Raji (cell line): ENCODE data around the gene CNIH2.

ENCODE experiments used
- POLR2A ChIP-seq: IDR thresholded peaks from 2 replicates; pipeline ENCODE4 v1.6.1; 2011; ENCODE audit warnings: low read depth, low read length, control low read depth; ENCODE audit not compliant: insufficient read depth

CNIH2 gene

GRCh38 chr11:66282468-66283455 lies 4.8 kb downstream of the CNIH2 start:
- TF ChIP-seq POLR2A = peak; percentile 62

DNA sequence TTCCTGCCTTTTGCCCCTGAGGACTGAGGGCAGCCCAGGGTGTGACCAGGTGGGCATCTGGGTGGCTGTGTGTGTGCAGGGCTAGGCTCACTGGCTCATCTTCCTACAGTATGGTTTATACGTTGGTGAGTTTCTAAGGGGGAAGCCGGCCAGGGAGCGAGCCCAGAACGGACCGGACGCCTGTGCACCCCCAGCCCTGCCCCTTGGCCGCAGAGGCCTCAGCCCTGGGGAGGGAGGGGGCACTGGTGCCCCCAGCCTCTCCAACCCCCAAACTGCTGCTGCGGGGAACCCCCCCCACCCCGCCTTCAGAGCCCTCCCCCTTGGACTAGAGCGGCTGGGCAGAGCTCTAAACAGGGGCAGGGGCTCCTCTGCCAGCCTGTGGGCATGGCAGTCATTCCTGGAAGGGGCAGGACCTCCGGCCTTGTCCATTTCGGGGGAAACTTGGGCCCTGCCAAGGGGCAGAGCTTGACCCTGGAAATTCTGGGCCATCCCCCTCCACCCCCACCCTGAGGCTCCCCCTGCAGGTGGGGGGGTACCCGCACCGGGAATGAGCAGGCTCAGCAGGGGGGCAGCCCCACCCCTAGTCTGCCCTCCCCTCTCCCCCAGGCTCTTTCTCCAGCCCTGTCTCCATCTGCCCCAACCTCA lies 5.6 kb downstream of the CNIH2 start:
- TF ChIP-seq POLR2A = no peak

DNA sequence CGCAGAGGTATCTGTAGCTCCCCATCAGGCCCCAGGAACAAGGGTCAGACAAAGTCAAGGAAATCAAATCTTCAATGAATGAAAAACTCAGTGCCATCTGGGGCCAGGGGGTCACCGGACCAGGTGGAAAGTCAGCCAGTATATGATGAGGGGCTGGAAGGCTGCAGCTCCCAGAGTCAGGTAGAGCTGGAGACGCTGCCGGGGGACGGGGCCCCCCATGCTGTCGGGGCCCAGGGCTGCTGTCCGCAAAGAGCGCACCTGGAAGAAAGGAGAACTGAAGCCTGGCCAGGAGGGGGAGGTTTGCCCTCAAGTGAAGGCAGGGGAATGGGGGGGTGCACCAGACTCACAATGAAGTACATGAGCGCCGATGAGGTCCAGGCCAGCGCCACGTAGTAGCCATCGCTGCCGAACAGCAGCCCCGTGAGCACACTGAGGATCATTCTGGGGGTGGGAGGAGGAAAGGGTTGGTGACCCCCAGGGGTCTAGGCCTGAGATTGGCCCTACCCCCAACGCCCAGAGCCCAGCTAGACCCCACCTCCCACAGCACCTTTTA lies 6.6 kb downstream of the CNIH2 start:
- TF ChIP-seq POLR2A = no peak

DNA sequence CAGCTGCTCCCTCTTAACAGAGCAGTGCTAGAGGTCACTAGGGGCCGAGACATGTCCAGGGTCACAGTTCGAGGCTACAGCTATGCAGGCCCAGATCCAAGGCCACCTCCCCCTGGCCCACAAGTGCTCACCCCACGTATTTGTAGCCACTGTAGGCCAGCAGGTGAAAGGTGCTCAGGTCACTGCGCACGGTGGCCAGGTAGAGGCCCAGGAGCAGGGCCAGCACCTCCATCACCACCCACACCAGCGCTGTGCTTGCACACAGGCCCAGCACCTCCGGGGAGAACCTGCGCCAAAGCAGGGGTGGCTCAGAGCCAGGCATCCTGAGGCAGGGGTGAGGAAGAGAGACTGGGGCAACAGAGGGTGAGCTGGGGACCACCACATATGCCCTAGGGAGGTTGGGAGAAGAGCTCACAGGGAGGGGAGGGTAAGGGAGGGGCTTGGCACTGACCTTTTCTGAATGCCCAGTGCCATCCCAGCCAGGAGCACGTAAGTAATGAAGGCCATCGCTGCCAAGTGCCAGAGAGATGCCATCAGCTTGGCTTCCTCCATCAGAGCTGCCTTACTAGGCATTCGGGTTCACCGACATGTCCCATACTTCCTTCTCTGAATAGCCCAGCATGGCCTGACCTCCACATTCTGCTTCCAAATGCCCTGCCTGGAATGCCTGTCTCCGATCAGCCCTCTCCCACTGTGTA lies 7.4 kb downstream of the CNIH2 start:
- no peak for TF ChIP-seq POLR2A

DNA sequence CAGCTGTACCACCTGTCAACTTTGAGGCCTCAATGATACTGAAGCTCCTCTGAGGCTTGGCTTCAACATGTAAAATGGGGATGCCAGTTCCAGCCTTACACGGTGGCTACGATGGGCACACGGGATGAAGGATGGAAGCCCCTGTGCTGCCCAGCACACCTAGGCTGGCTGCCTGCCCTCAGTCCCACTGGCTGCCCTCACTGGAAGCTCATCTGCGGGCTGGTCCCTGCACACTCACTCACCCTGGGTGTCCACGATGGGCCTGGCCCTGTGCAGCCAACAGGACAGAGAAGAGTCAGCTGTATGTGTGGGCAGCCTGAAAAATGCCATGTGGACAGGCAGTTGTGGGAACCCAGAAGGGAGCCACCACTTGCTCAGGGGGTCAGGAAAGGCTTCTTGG lies 8.7 kb downstream of the CNIH2 start:
- no peak for TF ChIP-seq POLR2A

- no peak for TF ChIP-seq POLR2A
Measured at GRCh38 chr11:66287211-66287888, 9.4 kb downstream of the CNIH2 start.

GRCh38 chr11:66287889-66288670 lies 10.1 kb downstream of the CNIH2 start:
- no peak for TF ChIP-seq POLR2A

DNA sequence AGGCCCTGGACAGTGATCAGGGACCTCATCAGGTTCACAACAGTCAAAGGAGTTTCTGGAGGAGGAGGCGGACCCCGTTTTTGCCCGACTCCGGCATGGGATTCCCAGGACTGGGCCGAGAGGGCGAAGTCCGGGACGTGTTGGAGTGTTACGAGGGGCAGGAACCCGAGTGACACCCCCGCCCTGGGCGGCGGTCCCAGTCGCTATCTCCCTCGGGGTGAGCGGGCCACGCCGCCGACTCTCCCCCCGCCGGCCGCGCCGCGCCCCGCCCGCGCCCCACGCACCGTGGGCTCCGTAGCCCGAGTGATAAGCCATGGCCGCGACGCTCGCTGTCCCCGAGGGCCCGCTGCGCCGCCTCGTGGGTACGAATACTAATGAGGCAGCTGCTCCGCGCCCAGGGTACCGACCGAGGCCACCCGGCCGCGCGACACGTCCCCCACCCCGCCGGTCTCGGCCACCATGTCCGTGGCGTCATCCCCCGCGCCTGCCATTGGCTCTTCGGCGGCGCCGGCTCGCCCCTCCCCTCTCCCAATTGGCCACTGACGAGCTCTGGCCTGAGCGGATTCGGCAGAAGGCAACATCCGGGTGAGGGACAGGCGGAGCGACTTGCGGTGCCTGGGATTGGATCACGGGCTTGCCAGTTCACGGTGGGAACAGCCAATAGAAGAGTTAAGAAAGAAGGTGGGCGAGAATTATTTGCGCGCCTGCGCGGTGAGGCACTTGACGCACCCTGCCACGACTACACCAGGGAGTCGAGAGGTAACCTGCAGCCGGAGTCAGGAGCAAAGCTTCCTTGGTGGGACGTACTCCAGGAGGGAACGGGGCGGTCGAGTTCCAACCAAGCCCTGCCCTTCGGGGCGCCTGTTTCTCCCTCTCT lies 10.9 kb downstream of the CNIH2 start, which contains the start of gene YIF1A:
Gene YIF1A, minus strand, starts transcription at position 473 of the 877 bp plus-strand sequence. Its CDS starts 158 bp downstream, at position 315.
- peak; percentile 89 for TF ChIP-seq POLR2A

DNA sequence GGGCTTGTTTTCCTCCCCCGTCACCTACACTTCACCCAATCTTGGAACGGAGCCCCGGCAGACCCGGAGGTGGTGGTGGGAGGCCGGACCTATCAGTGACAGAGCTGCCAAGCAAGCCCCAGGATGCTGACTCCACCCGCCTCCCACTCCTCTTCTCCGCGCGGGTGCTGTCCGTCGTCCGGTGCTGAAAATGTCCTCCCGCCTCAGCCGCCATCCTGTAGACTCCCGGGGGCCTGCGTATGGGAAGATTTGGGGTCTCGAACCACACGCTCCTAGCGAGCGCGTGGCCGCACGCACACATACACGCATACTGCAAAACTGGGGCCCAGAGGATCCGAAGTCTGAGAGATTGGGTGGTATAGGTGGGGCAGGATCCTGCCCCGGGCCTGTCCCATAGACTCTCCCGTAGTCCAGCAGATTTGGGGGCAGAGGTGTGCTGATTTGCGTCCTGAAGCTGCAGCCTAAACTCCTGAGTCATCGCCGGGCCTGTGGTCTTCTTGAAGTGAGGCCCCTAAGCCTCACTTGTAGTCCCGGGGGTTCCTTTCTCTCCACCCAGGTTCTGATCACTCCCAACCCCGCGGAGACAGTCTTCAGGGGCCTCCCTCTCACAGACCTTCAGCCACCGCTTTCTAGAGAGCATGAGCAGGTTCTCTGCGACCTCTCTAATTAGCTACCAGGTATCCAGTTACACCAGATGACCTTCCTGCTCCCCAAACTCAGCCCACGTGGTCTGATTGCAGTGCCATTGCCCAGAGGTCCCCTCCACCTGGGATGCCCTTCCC lies 11.8 kb downstream of the CNIH2 start:
- TF ChIP-seq POLR2A = no peak

- no peak for TF ChIP-seq POLR2A
Measured at GRCh38 chr11:66290330-66290621, 12.3 kb downstream of the CNIH2 start.

DNA sequence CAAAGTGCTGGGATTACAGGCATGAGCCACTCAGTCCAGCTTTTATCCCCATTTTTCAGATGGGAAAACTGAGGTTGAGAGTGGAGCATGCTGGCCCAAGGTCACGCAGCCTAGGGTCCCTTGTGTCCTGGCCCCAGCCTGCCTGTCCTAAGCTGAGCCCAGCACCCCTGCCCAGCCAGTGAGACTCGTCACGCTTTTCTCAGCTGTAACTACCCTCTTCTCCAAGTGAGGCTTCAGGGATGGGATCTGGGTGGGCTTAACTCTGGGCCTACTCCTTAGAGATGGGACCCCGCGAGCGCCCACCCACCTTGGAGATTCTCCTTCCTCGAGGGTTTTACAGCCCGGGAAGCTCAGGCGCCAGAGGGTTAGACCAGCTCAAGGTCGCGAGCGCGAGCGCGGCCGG lies 13.3 kb downstream of the CNIH2 start:
- no peak for TF ChIP-seq POLR2A

GRCh38 chr11:66291706-66292542 lies 13.9 kb downstream of the CNIH2 start, which contains the start of gene TMEM151A:
Gene TMEM151A, plus strand, starts transcription at chr11:66291894. Its CDS starts 120 bp downstream, at chr11:66292014.
- TF ChIP-seq POLR2A = no peak
